Measurements from ENCODE around the gene STEAP3.
A peak's percentile ranks its signal among the peaks of the same experiment; 100 is the strongest.

STEAP3 gene

GRCh38 chr2:119220720-119221301 is 2.8 kb upstream of the STEAP3 start:
- no peak for DNase-seq
- H3K36me3 ChIP-seq: no peaks in the 10 kb centered on the region
- no peak overlapping the region for H3K4me3 ChIP-seq (ENCODE audit: low read depth, low read length)
- no peaks in the 10 kb centered on the region for H3K9me3 ChIP-seq
- no peaks in the 10 kb centered on the region; the same call in 1 of the 2 replicates for H3K4me1 ChIP-seq
- TF ChIP-seq, protein P1, sequence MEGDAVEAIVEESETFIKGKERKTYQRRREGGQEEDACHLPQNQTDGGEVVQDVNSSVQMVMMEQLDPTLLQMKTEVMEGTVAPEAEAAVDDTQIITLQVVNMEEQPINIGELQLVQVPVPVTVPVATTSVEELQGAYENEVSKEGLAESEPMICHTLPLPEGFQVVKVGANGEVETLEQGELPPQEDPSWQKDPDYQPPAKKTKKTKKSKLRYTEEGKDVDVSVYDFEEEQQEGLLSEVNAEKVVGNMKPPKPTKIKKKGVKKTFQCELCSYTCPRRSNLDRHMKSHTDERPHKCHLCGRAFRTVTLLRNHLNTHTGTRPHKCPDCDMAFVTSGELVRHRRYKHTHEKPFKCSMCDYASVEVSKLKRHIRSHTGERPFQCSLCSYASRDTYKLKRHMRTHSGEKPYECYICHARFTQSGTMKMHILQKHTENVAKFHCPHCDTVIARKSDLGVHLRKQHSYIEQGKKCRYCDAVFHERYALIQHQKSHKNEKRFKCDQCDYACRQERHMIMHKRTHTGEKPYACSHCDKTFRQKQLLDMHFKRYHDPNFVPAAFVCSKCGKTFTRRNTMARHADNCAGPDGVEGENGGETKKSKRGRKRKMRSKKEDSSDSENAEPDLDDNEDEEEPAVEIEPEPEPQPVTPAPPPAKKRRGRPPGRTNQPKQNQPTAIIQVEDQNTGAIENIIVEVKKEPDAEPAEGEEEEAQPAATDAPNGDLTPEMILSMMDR (IDR thresholded peaks at IDR 0.05; ENCODE audit: low read depth, low read length): no peak
- H3K27me3 ChIP-seq: no peaks in the 10 kb centered on the region

- Histone ChIP-seq H3K4me3 (ENCODE audit: low read depth, low read length) (no peak overlapping the region), H3K9me3 (no peaks in the 10 kb centered on the region), H3K36me3 (no peaks in the 10 kb centered on the region), H3K4me1 (no peaks in the 10 kb centered on the region; the same call in 1 of the 2 replicates), H3K27me3 (no peaks in the 10 kb centered on the region)
- DNase-seq: no peak
- TF ChIP-seq, protein P1 (IDR thresholded peaks at IDR 0.05; ENCODE audit: low read depth, low read length): no peak
Observed at GRCh38 chr2:119221609-119222008, 2.0 kb upstream of the STEAP3 start.

- H3K4me1 ChIP-seq: no peaks in the 10 kb centered on the region; the same call in 1 of the 2 replicates
- no peaks in the 10 kb centered on the region for H3K36me3 ChIP-seq
- TF ChIP-seq, protein P1 (IDR thresholded peaks at IDR 0.05; ENCODE audit: low read depth, low read length): no peak
- H3K27me3 ChIP-seq: no peaks in the 10 kb centered on the region
- no peak for DNase-seq
- H3K9me3 ChIP-seq: no peaks in the 10 kb centered on the region
- no peak overlapping the region for H3K4me3 ChIP-seq (ENCODE audit: low read depth, low read length)
Observed at GRCh38 chr2:119222213-119222612, 1.4 kb upstream of the STEAP3 start.

DNA sequence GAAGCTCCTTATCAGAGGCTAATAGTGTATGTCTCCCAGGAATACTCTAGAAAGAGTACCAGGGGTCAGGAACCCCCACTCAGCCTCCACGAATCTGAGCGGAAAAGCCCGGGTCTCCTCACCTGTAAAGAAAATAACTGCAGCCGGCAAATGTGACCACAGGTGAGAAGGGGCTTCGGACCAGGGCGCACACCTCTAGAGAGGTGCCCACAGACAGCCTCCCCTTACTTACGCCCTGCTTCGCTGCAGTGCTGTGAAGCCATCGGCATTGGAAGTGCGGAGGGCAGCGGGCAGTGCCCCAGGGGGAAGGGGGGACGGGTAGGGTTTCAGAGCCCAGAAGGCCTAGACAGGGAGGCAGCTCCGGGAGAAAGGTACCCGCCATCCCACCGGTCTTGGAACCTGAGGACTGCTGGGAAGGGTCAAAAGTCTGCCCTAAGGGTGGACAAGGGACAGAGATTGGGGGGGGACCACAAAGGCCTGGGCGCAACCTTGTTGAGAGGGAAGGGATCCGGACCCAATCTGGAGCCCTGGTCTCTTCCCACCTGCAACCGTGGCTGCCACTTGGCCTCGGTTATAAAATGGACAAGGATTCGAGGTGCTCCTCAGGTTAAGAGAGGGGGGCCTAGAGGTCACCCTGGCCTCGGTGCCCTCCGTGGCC is 642 bp upstream of the STEAP3 start:
- TF ChIP-seq, protein P1 (IDR thresholded peaks at IDR 0.05; ENCODE audit: low read depth, low read length): no peak

GRCh38 chr2:119224391-119225104 is 914 bp downstream of the STEAP3 start:
- DNase-seq: no peak
- Histone ChIP-seq H3K4me3 (ENCODE audit: low read depth, low read length) (peak overlapping the region; percentile 60), H3K27me3 (no peaks in the 10 kb centered on the region), H3K36me3 (no peaks in the 10 kb centered on the region), H3K9me3 (no peaks in the 10 kb centered on the region), H3K4me1 (no peaks in the 10 kb centered on the region; the same call in 1 of the 2 replicates)
- TF ChIP-seq, protein P1 (IDR thresholded peaks at IDR 0.05; ENCODE audit: low read depth, low read length): no peak

More for the DNA sequence above, 642 bp upstream of the STEAP3 start:
- Histone ChIP-seq H3K4me3 (ENCODE audit: low read depth, low read length) (peak overlapping the region; percentile 19; the same call in 1 of the 2 replicates), H3K27me3 (no peaks in the 10 kb centered on the region), H3K4me1 (no peaks in the 10 kb centered on the region; the same call in 1 of the 2 replicates), H3K9me3 (no peaks in the 10 kb centered on the region), H3K36me3 (no peaks in the 10 kb centered on the region)
- DNase-seq: no peak
